GM21529 (cell line): Measurements from ENCODE around the gene ICE1.
A peak's percentile ranks its signal among the peaks of the same experiment; 100 is the strongest.
"Not testable (repeated sequence)": the region's sequence is repeated elsewhere in the genome, so short reads cannot be mapped to it uniquely, and the experiment has no call there.

Experiments
- ATAC-seq: cut with Tn5 transposase; IDR thresholded peaks from one replicate; pipeline ENCODE4 v1.9.1; 2021; ENCODE audit not compliant: unreplicated experiment

ICE1 gene

DNA sequence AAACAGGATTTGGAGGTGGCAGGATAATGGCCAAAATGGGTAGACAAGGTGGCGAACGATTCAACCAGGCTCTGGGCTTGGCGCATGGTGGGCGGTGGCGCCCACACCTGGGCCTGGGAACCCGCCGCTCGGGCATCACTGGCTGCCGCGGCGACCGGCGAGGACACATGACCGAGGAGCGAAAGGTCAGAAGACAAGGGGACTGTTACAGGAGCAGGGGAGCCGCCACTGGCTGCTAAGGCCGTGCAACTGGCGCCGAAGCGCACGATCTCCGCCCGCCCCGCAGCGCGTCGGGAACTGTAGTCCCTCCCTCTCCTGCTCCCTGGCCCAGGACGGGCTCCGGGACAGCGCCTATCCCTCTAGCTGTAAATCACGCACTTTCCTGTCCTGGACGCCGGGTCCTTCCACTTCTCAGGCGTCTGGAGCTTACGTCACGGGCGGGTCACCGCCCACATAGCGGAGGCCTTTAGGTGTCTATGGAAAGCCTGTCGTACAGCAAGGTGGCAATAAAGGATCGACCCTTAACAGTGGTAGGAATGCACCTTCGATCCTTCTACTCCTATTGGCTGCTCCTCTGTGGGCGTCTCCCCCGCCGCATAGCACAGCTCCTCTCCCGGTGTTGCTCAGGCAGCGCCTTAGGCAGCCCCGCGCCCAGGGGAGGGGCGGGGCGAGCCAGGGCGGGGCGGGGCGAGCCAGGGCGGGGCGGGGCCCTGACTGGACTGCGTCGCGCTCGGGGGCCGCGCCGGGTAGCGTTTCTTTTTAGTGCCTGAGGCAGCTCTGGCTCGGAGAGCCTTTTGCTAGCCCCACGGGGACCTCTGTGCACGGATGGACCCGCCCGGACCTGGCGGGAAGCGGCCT is at the start of gene ICE1:
ICE1 (plus strand) TSS at position 717 of the 858 bp plus-strand sequence. CDS start 239 bp downstream, outside the sequence.
- ATAC-seq = peak; percentile 82

- no peak for ATAC-seq
Measured at GRCh38 chr5:5372930-5373329, 49.5 kb upstream of the ICE1 start.

- ATAC-seq = no peak
Measured at GRCh38 chr5:5373351-5373989, 49.0 kb upstream of the ICE1 start.

GRCh38 chr5:5374009-5374715 is 48.3 kb upstream of the ICE1 start:
- no peak for ATAC-seq

DNA sequence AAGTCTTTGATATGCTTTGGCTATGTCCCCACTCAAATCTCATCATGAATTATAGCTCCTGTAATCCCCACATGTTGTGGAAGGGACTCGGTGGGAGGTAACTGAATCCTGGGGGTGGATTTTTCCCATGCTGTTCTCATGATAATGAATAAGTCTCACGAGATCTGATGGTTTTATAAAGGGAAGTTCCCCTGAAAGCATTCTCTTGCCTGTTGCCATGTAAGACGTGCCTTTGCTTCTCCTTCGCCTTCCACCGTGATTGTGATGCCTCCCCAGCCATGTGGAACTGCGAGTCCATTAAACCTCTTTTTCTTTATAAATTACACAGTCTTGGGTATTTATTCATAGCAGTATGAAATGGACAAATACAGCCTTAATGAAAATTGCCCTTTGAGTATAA is 44.7 kb upstream of the ICE1 start:
- ATAC-seq = no peak

GRCh38 chr5:5378531-5378930 is 43.9 kb upstream of the ICE1 start:
- ATAC-seq = no peak

DNA sequence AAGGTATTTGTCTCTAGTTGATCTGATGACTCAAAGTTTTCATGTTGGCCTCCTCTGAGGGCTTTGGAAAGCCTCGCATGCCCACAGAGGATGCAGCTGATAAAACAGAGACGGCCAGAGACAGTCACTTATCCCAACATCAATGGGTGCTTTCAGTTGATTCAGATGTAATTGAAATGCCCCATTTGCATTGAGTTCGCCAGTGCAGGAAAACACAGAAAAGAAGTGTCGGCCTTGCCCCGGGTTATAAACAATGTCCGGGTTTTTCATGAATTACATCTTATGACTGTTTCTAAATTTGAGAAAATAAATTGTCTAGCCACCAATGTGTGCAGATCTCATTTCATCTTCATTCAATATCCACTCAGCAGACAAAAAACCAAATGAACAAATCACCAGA is 42.2 kb upstream of the ICE1 start:
- no peak for ATAC-seq

DNA sequence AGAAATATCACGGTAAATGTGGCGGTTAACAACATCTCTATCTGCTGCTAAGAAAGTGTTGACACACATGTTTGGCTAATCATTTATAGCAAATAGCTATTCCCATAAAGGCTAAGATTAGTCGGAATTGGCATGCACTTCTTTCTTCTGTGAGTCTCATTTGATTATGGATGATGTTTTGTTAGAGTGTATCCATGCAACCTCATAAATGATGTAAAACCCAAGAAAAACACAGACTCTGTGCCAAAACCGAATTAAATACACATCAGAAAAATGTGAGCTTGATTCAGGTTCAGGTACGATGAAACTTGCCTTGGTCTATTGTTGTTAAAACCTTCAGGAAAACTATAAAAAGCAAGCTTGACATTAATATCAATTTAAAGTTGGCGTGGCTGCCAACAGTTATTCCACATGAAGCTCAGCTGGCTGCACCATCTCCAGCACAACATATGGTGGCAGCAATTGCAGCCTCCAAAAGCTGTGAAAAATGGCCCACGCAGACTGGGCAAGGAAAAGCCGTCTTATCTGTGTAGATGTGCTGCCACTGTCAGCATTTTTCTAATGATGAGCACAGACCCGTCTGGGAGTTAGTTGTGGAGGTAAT is 41.1 kb upstream of the ICE1 start:
- ATAC-seq = no peak

DNA sequence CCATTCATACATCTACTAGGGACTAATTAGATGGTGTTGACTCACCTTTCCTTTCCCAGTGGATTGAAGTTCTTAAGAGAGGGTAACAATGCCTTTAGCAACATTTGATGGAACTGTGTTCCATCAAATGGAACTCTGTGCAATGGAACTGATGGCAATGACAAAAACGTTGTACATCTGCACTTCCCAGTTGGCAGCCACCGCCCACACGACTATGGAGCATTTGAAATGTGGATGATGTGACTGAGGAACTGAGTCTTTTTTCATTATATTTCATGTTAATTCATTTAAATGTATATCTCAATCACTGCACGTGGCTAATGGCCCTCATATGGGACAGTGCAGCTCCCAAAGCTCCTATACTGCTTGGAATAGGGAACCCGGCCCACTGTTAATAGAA is 39.0 kb upstream of the ICE1 start:
- no peak for ATAC-seq

- ATAC-seq = no peak
Measured at GRCh38 chr5:5384660-5385330, 37.7 kb upstream of the ICE1 start.

DNA sequence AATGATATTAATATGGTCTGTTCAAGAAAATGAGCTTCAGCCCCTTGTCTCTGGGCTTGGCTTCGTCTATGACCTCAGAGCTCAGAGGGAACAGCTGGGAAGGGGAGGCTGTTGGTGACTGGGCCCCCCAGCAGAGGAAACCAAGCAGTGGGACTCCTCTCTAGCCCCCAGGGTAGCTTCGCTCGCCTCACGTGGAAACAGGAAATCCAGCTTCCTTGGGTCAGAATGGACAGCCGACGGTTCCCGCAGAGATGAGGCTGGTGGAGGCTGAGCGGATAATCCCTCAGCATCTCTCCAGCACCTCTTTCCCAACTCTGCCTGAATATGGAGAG is 37.2 kb upstream of the ICE1 start:
- ATAC-seq = no peak

- ATAC-seq = no peak
Measured at GRCh38 chr5:5386329-5386728, 36.1 kb upstream of the ICE1 start.

DNA sequence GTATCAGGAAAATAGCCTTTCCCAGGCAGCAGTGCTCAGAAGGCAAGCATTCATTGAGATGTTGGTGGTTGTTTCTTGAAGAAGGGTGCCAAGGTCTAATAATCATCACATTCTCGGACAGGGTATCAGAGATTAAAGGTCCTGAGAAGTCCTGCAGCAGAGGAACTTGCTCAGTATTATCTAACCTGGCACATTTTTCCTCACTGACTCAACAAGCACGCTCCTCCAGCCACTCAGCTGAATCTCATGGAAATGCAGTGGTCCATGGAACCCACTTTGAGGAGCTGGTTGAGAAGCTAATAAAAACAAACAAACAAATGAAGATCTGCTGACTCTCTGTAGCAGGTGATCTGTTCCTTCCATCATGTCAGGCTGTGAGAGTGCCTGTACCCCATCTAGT is 35.3 kb upstream of the ICE1 start:
- ATAC-seq = no peak

DNA sequence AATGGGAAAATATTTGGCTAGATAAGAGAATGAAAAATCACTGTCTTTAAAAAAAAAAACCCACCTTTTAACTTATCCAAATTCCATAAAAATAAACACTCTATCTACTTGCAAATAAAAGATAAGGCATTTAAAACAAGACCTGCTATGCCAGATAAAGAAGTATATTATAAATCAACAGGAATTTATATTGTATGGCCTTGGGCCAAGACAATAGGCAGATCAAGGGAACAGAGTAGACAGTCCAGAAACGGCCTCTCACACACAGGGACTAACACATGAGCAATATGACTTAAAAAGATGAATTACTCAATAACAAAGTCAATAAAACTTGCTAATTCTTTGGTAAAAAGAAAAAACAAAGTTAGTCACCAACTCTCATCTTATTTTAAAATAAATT is 34.7 kb upstream of the ICE1 start:
- ATAC-seq = no peak

DNA sequence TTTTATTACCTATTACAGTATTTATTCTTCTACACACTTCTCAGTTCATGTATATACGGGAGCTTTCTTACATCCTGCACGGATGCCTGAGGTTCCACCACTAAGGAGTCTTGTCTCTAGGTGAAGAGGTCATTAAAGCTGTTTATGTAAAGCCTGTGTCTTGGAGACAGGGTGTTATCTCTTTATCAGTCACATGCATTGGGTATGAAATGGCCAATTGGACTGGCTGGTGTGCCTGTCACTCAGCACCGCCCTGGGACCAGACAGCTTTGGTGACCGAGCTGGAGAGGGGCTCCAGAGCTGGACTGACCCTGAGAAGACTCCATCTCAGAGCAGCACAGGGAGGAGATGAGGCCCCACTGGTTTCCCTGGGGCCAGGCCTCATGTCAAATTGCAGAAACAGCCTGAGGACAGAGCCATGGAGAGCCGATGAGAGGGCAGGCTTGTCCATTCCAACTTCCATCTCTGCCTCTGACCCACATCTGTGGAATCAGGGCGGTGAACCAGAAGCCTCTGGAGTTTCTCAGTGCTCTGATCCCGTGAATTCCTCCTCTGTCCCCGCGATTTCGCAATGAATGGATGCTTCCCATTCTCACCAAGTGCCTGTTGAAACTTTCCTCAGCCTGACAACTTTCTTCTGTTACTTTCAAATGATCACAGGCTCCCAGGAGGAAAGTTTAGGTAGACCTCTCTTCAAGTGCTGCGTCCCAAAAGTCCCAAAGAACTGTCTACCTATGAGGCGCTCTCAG is 32.2 kb upstream of the ICE1 start:
- not testable (repeated sequence) for ATAC-seq

- ATAC-seq = not testable (repeated sequence)
Measured at GRCh38 chr5:5392504-5392903, 30.0 kb upstream of the ICE1 start.

DNA sequence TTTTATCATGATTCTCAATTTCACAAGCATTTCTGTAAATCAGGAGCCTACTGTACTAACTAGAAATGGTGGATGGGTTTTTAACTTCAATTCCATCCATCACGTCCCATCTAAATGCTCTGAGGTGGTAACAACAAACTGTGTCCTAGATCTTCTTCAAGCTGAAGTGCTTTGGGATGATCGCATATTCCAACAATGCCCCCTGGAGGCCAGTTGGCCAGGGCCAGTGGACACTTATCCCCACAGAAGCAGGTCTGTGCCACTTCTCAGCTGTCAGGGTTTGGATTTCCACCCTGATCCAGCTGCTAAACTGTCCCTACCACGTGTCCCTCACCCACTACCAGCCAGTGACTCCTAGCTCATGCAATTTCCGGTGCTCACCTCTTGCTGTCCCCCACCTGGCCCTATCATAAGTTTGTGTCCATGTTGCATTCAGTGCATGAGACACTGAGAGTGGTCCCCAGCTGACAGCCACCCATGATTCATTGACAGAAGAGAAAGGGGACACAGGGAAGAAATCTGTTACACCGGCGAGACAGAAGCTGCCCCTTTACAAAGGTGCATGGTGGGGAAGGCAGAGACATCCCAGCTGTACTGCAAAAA is 28.0 kb upstream of the ICE1 start:
- not testable (repeated sequence) for ATAC-seq

GRCh38 chr5:5395093-5395492 is 27.4 kb upstream of the ICE1 start:
- not testable (repeated sequence) for ATAC-seq

- ATAC-seq = no peak
Measured at GRCh38 chr5:5398071-5398470, 24.4 kb upstream of the ICE1 start.

GRCh38 chr5:5401095-5401494 is 21.4 kb upstream of the ICE1 start:
- no peak for ATAC-seq
